ENCODE measurements around the gene SERPINA3. TPM values are rescaled to one million over a fixed set of nuclear protein-coding genes. Genes with fewer than 3 reads are reported as not detected.

Gene SERPINA3
- total RNA-seq, 1 donor from 2014 or later: 5.2 TPM

GRCh38 chr14:94624537-94625352 lies 12.6 kb downstream of the SERPINA3 start:
- Mint-ChIP-seq H3K27me3 (peaks cover 19% of the 10 kb centered on the region), H3K4me1 (ENCODE audit: low read depth) (peaks cover 3% of the 10 kb centered on the region), H3K9me3 (ENCODE audit: low read depth) (no peaks in the 10 kb centered on the region), H3K27ac (no peak overlapping the region), H3K36me3 (ENCODE audit: insufficient read depth) (peaks cover 1% of the 10 kb centered on the region), H3K4me3 (ENCODE audit: low read depth) (no peak overlapping the region)
- TF ChIP-seq, protein P1, sequence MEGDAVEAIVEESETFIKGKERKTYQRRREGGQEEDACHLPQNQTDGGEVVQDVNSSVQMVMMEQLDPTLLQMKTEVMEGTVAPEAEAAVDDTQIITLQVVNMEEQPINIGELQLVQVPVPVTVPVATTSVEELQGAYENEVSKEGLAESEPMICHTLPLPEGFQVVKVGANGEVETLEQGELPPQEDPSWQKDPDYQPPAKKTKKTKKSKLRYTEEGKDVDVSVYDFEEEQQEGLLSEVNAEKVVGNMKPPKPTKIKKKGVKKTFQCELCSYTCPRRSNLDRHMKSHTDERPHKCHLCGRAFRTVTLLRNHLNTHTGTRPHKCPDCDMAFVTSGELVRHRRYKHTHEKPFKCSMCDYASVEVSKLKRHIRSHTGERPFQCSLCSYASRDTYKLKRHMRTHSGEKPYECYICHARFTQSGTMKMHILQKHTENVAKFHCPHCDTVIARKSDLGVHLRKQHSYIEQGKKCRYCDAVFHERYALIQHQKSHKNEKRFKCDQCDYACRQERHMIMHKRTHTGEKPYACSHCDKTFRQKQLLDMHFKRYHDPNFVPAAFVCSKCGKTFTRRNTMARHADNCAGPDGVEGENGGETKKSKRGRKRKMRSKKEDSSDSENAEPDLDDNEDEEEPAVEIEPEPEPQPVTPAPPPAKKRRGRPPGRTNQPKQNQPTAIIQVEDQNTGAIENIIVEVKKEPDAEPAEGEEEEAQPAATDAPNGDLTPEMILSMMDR (IDR thresholded peaks at IDR 0.05; ENCODE audit: unreplicated experiment): no peak
- no peak for DNase-seq (ENCODE audit: low spot score, unreplicated experiment)

DNA sequence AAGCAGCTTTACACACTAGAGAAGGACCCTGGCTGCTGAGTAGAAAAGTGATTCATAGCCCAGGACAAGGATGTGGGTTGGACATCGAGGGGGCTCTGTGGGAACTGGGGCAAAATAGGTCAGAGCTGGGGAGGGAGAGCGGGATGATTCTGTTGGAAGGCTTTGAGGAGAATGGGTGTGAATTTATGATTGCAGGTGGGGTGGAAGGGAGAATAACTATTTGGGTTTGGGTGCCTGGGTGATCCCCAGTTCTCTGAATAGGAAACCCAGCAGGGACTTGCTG lies 13.1 kb downstream of the SERPINA3 start:
- H3K4me3 Mint-ChIP-seq (ENCODE audit: low read depth): no peak overlapping the region
- no peaks in the 10 kb centered on the region for H3K9me3 Mint-ChIP-seq (ENCODE audit: low read depth)
- H3K36me3 Mint-ChIP-seq (ENCODE audit: insufficient read depth): peaks cover 1% of the 10 kb centered on the region
- H3K27me3 Mint-ChIP-seq: peaks cover 14% of the 10 kb centered on the region
- TF ChIP-seq, protein P1 (IDR thresholded peaks at IDR 0.05; ENCODE audit: unreplicated experiment): no peak
- peaks cover 3% of the 10 kb centered on the region for H3K4me1 Mint-ChIP-seq (ENCODE audit: low read depth)
- H3K27ac Mint-ChIP-seq: no peak overlapping the region
- DNase-seq (ENCODE audit: low spot score, unreplicated experiment): no peak

GRCh38 chr14:94628578-94628977 lies 16.4 kb downstream of the SERPINA3 start:
- Mint-ChIP-seq H3K27ac (no peak overlapping the region), H3K4me3 (ENCODE audit: low read depth) (no peak overlapping the region), H3K9me3 (ENCODE audit: low read depth) (no peaks in the 10 kb centered on the region), H3K4me1 (ENCODE audit: low read depth) (peaks cover 5% of the 10 kb centered on the region), H3K27me3 (peaks cover 17% of the 10 kb centered on the region), H3K36me3 (ENCODE audit: insufficient read depth) (no peaks in the 10 kb centered on the region)
- TF ChIP-seq, protein P1 (IDR thresholded peaks at IDR 0.05; ENCODE audit: unreplicated experiment): no peak
- no peak for DNase-seq (ENCODE audit: low spot score, unreplicated experiment)

DNA sequence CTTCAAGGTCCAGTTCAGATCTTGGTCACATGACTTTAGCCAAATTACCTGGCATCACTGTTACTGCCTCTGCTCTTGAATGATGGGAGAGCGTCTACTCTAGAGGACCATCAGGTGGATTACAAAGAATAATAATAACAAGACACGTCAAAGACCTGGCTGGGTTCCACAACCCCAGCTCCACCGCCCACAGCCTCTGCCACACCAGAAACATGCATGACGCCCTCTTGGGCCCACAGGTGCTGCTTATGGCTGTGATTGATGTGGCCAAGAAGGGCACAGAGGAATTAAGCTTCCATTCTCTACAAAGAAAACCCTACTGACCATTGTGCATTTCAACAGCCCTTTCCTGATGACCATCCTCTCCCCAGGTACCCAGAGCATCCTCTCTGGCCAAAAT lies 18.2 kb downstream of the SERPINA3 start:
- no peak overlapping the region for H3K27ac Mint-ChIP-seq
- no peaks in the 10 kb centered on the region for H3K36me3 Mint-ChIP-seq (ENCODE audit: insufficient read depth)
- DNase-seq (ENCODE audit: low spot score, unreplicated experiment): no peak
- H3K4me1 Mint-ChIP-seq (ENCODE audit: low read depth): peaks cover 5% of the 10 kb centered on the region
- no peaks in the 10 kb centered on the region for H3K9me3 Mint-ChIP-seq (ENCODE audit: low read depth)
- peaks cover 24% of the 10 kb centered on the region for H3K27me3 Mint-ChIP-seq
- TF ChIP-seq, protein P1 (IDR thresholded peaks at IDR 0.05; ENCODE audit: unreplicated experiment): no peak
- no peak overlapping the region for H3K4me3 Mint-ChIP-seq (ENCODE audit: low read depth)

DNA sequence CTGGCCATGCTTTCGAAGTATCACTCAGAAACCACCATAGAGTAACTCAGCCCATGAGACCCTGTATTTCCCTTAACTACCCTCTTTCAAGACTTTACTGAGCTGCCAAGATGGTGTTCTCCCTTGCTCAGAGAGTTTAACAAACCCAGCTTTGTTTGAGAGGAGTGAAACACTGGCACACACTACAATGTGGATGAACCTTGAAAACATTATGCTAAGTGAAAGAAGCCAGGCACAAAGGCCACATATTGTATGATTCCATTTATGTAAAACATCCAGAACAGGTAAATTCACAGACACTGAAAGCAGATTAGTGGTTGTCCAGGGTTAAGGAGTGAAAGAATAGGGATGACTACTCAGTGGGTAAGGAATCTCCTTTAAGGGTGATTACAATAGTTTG lies 18.9 kb downstream of the SERPINA3 start:
- DNase-seq (ENCODE audit: low spot score, unreplicated experiment): no peak
- TF ChIP-seq, protein P1 (IDR thresholded peaks at IDR 0.05; ENCODE audit: unreplicated experiment): no peak
- Mint-ChIP-seq H3K27ac (no peak overlapping the region), H3K4me1 (ENCODE audit: low read depth) (peaks cover 6% of the 10 kb centered on the region), H3K27me3 (peaks cover 24% of the 10 kb centered on the region), H3K9me3 (ENCODE audit: low read depth) (no peaks in the 10 kb centered on the region), H3K4me3 (ENCODE audit: low read depth) (no peak overlapping the region), H3K36me3 (ENCODE audit: insufficient read depth) (no peaks in the 10 kb centered on the region)
